Measurements from ENCODE around the gene C19orf73. TPM values are rescaled to one million over a fixed set of nuclear protein-coding genes. Genes with fewer than 3 reads are reported as not detected.

C19orf73 gene
- total RNA-seq, 1 experiment from 2014 or later: 2.2 TPM

- TF ChIP-seq, protein P1, sequence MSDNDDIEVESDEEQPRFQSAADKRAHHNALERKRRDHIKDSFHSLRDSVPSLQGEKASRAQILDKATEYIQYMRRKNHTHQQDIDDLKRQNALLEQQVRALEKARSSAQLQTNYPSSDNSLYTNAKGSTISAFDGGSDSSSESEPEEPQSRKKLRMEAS (IDR thresholded peaks at IDR 0.05): no peak
- no peak for TF ChIP-seq ATF3 (IDR thresholded peaks at IDR 0.05)
- TF ChIP-seq CTCF (IDR thresholded peaks at IDR 0.05 in 2 of 3, conservative IDR thresholded peaks at IDR 0.05 in 1 of 3; ENCODE audit: borderline replicate concordance in 1 of 3, insufficient read depth in 1 of 3, low read depth in 2 of 3, low read length in 2 of 3): no peak
These were observed 41.7 kb upstream of the C19orf73 start (continued) for GRCh38 chr19:49160450-49161189.

GRCh38 chr19:49157445-49158224 is 38.7 kb upstream of the C19orf73 start, which contains the start of gene TRPM4:
Gene TRPM4 (plus strand): TSS chr19:49157792. CDS start chr19:49157867, 75 bp downstream.
- Histone ChIP-seq H3K9me2 (ENCODE audit: insufficient read depth) (no peaks in the 10 kb centered on the region), H3K9ac (ENCODE audit: low read length) (peak within 1 kb of the TSS; percentile 99), H3K36me3 (ENCODE audit: control insufficient read depth in 1 of 2, insufficient read depth in 2 of 2, low read length in 2 of 2) (no peaks in the 10 kb centered on the region), H3K4me1 (ENCODE audit: control insufficient read depth in 1 of 2, insufficient read depth in 2 of 2, low read length in 2 of 2) (peaks cover 9 to 24% of the 10 kb centered on the region in 2 experiments), H3K27ac (ENCODE audit: low read depth, low read length) (peak within 1 kb of the TSS; percentile 90), H3K9me3 (ENCODE audit: control insufficient read depth in 1 of 2, insufficient read depth in 1 of 2, low read depth in 1 of 2, low read length in 2 of 2) (no peaks in the 10 kb centered on the region), H3K27me3 (ENCODE audit: insufficient read depth, low read length) (no peaks in the 10 kb centered on the region), H3K4me2 (ENCODE audit: low read length) (peak within 1 kb of the TSS; percentile 97), H3K79me2 (ENCODE audit: insufficient read depth, low read length) (peaks cover 13% of the 10 kb centered on the region), H2AFZ (ENCODE audit: low read depth, low read length, poor library complexity, severe bottlenecking) (no peak within 1 kb of the TSS), H4K20me1 (ENCODE audit: insufficient read depth) (no peaks in the 10 kb centered on the region), H3K4me3 (replicated peaks in 1 of 2; ENCODE audit: low read depth in 1 of 2, low read length in 2 of 2) (peak within 1 kb of the TSS; percentile 96 to 97)
- ChIA-PET POLR2A (no interaction called here), RAD21 (ENCODE audit: low non-redundant PET in 1 of 2, low total read pairs in 2 of 2, uncharacterized antibody in 2 of 2, unreplicated experiment in 2 of 2) (no interaction called here), CTCF (interaction anchor here (1.5 kb wide), 1 partner anchor 41 kb away, joined by 5 read pairs; no protein-coding TSS in a partner anchor)
- DNase-seq (ENCODE audit: low read depth, low spot score): peak; percentile 62
- intact Hi-C loops (cut with micrococcal nuclease): loop anchor here (2.0 kb wide), 1 partner anchor 41 kb away; no protein-coding TSS in a partner anchor
- TF ChIP-seq ZFX (IDR thresholded peaks at IDR 0.05) (no peak), ATF3 (IDR thresholded peaks at IDR 0.05) (no peak), TCF7L2 (IDR thresholded peaks at IDR 0.05; ENCODE audit: borderline replicate concordance, extremely low read depth, insufficient read depth, insufficient read length) (no peak), YY1 (IDR thresholded peaks at IDR 0.05; ENCODE audit: extremely low read depth, insufficient replicate concordance, low read depth, low read length) (peak; percentile 55), CTCF (IDR thresholded peaks at IDR 0.05 in 2 of 3, conservative IDR thresholded peaks at IDR 0.05 in 1 of 3; ENCODE audit: borderline replicate concordance in 1 of 3, insufficient read depth in 1 of 3, low read depth in 2 of 3, low read length in 2 of 3) (no peak), POLR2A (IDR thresholded peaks at IDR 0.05; ENCODE audit: borderline replicate concordance, extremely low read depth, insufficient read depth, insufficient read length) (peak; percentile 61), POLR2AphosphoS5 (IDR thresholded peaks at IDR 0.05; ENCODE audit: low read depth, low read length) (peak; percentile 94)
- TF ChIP-seq, protein P1 (IDR thresholded peaks at IDR 0.05): peak; percentile 16; the same call in 1 of the 2 replicates
- peak; percentile 95 for ATAC-seq
- BruUV-seq (replicated peaks): no TSS peak
